ENCODE measurements around the gene REPS1.

- TF ChIP-seq CTCF (IDR thresholded peaks at IDR 0.05 in 4 of 5, conservative IDR thresholded peaks at IDR 0.05 in 1 of 5) (no peak), POLR2A (IDR thresholded peaks at IDR 0.05) (no peak)
Observed at GRCh38 chr6:139020689-139021088, 32.6 kb upstream of the REPS1 start.

Data from gastrocnemius medialis (tissue), 4 donors.